ENCODE results near the gene DHRS7. TPM values are rescaled to one million over a fixed set of nuclear protein-coding genes. Genes with fewer than 3 reads are reported as not detected.

The DHRS7 gene
- total RNA-seq, 4 donors from 2014 or later = 64.5 to 108 (median 91.2) TPM

DNA sequence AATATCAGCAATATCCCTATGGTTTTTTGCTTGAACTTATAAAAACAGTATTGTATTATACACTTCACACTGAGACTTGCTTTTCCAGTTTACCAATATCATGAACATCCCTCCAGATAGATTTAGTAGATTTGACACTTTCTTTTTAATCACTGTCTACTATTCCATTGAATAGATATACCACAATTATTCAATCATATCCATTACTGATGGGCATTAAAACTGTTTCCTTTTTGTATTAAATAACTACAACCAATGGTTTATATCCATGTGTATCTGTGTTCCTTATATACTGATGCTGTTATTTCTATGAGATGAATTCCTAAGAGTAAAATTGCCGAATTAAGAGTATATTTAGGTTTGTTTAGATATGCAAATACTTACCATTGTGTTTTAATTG lies 13.0 kb upstream of the DHRS7 start:
- Histone ChIP-seq H3K27me3 (no peaks in the 10 kb centered on the region), H3K4me1 (no peaks in the 10 kb centered on the region), H3K27ac (no peak overlapping the region), H3K4me3 (no peak overlapping the region), H3K9me3 (peaks cover 0 to 3% of the 10 kb centered on the region in 2 donors), H3K36me3 (no peaks in the 10 kb centered on the region)
- TF ChIP-seq, protein P1, sequence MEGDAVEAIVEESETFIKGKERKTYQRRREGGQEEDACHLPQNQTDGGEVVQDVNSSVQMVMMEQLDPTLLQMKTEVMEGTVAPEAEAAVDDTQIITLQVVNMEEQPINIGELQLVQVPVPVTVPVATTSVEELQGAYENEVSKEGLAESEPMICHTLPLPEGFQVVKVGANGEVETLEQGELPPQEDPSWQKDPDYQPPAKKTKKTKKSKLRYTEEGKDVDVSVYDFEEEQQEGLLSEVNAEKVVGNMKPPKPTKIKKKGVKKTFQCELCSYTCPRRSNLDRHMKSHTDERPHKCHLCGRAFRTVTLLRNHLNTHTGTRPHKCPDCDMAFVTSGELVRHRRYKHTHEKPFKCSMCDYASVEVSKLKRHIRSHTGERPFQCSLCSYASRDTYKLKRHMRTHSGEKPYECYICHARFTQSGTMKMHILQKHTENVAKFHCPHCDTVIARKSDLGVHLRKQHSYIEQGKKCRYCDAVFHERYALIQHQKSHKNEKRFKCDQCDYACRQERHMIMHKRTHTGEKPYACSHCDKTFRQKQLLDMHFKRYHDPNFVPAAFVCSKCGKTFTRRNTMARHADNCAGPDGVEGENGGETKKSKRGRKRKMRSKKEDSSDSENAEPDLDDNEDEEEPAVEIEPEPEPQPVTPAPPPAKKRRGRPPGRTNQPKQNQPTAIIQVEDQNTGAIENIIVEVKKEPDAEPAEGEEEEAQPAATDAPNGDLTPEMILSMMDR (IDR thresholded peaks at IDR 0.05) = no peak
- no peak for TF ChIP-seq POLR2A (IDR thresholded peaks at IDR 0.05)
- no peak for DNase-seq
- intact Hi-C loops (cut with DNase I; ENCODE audit: low total_unique reads) = no loop called here

DNA sequence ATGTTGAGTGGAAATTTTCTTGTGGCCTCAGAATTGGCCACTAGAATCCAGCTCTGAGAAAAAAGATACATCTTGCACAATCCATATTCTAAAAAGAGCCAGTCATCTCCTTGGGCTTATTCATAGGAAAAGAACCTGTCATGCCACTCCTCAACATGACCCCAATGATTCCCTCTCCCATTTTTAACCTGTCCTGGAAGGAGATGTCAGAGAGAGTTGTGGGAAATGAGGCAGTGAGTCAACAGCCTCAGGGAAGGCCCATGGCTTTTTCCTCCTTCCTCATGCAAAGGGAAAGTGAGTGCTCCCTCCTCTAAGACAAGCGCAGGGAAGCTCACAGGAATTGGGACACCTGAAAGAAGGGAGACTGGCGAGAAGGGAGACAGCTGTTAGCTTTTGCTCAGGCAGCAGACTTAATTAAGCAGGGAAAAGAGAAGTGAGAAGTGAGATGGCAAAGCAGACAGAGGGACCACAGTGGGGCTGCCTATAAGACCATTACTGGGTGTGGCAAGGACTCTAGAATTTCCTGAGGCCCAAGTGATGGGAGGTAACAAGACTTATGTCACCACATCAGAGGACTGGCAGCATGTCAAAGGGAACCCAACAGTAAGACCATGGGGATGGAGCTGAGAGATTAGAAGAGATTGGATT lies 10.2 kb upstream of the DHRS7 start:
- Histone ChIP-seq H3K27me3 (no peaks in the 10 kb centered on the region), H3K27ac (no peak overlapping the region), H3K36me3 (no peaks in the 10 kb centered on the region), H3K4me1 (no peaks in the 10 kb centered on the region), H3K9me3 (peaks cover 0 to 3% of the 10 kb centered on the region in 2 donors), H3K4me3 (no peak overlapping the region)
- no peak for TF ChIP-seq POLR2A (IDR thresholded peaks at IDR 0.05)
- DNase-seq = no peak
- intact Hi-C loops (cut with DNase I; ENCODE audit: low total_unique reads) = no loop called here

DNA sequence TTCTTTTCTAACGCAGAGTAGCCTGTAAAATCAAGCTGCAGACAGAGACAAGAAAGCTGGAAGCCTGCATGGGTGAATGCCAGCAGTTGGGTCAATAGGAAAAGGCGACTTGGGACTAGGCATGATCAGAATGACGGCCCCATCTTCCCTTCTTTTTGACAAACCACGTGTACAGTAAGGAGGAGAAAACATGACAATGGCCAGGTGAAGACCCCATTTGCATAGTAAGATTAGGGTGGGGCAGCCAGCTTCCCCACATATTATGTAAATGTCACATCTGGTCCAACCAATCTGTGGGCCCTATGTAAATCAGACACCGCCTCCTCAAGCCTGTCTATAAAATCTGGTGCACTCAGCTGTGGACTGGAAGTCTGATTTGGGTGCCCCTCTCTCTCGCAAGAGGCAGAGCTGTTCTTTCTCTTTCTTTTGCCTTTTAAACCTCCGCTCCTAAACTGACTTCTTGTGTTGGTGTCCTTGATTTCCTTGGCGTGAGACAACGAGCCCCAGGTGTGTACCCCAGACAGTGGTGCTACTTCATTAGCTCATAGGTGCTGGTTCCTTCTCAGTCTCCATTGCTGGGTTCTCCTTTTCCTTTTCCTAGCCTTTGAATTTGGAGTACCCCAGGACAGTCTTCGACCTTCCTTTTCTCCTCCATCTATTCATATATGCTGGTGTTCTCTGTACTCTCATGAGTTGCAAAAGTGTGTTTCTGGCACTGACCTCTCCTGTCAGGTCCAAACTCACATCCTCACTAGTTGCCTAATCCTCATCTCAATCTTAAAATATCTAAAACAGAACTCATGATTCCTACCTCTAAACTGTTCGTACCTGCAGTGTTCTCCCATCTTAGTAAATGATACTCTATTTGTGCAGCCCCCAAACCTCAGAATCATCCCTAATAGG lies 9.4 kb upstream of the DHRS7 start:
- TF ChIP-seq, protein P1 (IDR thresholded peaks at IDR 0.05) = no peak
- TF ChIP-seq POLR2A (IDR thresholded peaks at IDR 0.05) = no peak
- no peak for DNase-seq
- Histone ChIP-seq H3K27me3 (no peaks in the 10 kb centered on the region), H3K9me3 (peaks cover 0 to 3% of the 10 kb centered on the region in 2 donors), H3K27ac (no peak overlapping the region), H3K36me3 (no peaks in the 10 kb centered on the region), H3K4me3 (no peak overlapping the region), H3K4me1 (no peaks in the 10 kb centered on the region)
- intact Hi-C loops (cut with DNase I; ENCODE audit: low total_unique reads) = no loop called here

DNA sequence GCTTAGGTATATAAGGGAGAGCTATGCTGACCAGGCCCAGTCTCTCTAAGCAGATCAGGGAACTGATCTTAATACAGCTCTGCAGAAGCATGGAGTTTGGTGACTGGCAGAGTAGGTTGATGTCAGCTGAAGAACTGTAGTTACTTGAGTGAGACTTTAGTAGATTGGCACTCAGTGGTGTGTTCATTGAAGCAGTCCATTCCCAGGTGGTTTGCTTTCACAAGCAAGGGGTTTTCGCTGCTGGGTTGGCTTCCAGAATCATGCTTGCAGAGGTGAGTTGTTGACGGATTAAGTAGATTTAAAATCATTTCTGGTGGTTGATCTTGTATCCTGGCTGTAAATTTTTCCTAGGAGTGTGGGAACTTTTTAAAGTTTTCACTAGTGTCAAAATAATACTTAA lies 6.5 kb upstream of the DHRS7 start:
- H3K4me1 ChIP-seq = no peaks in the 10 kb centered on the region
- H3K4me3 ChIP-seq = no peak overlapping the region
- TF ChIP-seq, protein P1 (IDR thresholded peaks at IDR 0.05) = no peak
- TF ChIP-seq POLR2A (IDR thresholded peaks at IDR 0.05) = no peak
- no peaks in the 10 kb centered on the region for H3K9me3 ChIP-seq
- H3K27me3 ChIP-seq = no peaks in the 10 kb centered on the region
- intact Hi-C loops (cut with DNase I; ENCODE audit: low total_unique reads) = no loop called here
- no peak overlapping the region for H3K27ac ChIP-seq
- H3K36me3 ChIP-seq = no peaks in the 10 kb centered on the region
- DNase-seq = no peak

DNA sequence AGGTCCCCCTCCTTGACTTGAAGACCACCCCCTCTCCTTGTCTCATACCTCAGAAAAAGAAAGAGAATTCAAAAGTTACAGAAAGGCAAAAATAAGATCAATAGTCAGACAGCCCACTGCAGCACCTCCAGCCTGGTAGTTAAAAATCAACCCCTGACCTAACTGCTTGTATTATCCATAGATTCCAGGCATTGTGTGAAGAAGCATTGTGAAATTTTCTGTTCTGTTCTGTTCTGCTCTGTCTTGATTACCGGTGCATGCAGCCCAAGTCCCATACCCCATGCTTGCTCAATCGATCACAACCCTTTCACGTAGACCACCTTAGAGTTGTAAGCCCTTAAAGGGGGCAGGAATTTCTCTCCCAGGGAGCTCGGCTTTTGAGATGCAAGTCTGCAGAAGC lies 5.8 kb upstream of the DHRS7 start:
- no peak overlapping the region for H3K4me3 ChIP-seq
- H3K4me1 ChIP-seq = no peaks in the 10 kb centered on the region
- H3K9me3 ChIP-seq = no peaks in the 10 kb centered on the region
- no peak overlapping the region for H3K27ac ChIP-seq
- intact Hi-C loops (cut with DNase I; ENCODE audit: low total_unique reads) = no loop called here
- TF ChIP-seq, protein P1 (IDR thresholded peaks at IDR 0.05) = no peak
- TF ChIP-seq POLR2A (IDR thresholded peaks at IDR 0.05) = no peak
- H3K36me3 ChIP-seq = no peaks in the 10 kb centered on the region
- no peaks in the 10 kb centered on the region for H3K27me3 ChIP-seq
- DNase-seq = no peak
